ENCODE results near the gene POMZP3.
"Not testable (repeated sequence)": the region's sequence is repeated elsewhere in the genome, so short reads cannot be mapped to it uniquely, and the experiment has no call there.

The POMZP3 gene
- total RNA-seq: 1.5 to 6.9 (median 3.1) reads per million in 18 experiments

DNA sequence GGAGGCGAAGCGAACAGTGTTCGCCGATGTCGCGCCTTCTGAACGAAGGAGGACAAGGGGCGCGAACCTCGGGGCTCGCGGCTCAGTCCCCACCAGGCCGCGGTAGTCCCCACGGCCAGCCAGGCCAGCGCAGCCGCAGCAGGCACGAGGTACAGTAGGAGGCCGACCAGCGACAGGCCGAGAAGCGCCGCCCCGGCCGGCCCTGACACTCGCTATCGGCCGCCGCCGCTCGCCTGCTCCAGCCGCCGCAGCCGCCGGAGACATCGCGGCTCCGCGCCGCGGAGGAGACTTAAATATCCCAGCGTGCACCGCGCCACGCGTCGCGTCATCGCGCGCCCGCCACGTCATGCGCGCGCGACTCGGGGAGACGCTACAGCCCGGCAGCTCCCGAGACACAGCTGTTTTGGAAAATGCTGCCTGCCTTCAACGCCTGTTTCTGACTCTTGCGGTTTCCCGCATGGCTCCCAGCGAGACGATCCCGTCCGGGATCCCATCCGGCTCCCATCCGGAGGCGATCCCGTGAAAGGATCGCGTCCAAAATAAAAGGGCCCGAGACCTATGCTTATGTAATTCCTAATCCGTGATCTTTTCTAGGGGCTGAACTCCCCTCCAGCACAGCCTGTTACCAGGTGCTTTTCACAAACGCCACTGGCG is at the start of gene POMZP3:
Gene POMZP3 (minus strand): TSS at position 291 of the 654 bp plus-strand sequence. CDS start 1,215 bp downstream, outside the sequence.
- peak in 1 of 2 donors; percentile 7 for DNase-seq

DNA sequence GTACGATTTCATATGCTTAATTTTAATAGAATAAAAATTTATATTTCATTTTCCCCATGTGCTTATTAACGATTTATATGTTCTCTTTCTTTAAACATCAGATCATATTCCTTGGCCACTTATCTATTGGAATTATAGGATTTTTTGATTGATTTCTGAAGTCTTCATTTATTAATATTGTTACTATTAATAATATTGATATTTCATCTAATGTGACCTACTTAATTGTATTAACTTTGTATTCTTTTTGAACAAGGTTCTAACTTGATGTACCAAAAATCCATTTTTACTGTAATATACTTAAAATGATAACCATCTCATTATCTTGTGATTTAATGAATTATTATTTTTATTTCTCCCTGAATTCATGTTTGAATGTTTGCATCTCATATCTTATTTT is 48.7 kb upstream of the POMZP3 start:
- not testable (repeated sequence) for DNase-seq

GRCh38 chr7:76673346-76673745 is 46.3 kb upstream of the POMZP3 start:
- DNase-seq: not testable (repeated sequence)

DNA sequence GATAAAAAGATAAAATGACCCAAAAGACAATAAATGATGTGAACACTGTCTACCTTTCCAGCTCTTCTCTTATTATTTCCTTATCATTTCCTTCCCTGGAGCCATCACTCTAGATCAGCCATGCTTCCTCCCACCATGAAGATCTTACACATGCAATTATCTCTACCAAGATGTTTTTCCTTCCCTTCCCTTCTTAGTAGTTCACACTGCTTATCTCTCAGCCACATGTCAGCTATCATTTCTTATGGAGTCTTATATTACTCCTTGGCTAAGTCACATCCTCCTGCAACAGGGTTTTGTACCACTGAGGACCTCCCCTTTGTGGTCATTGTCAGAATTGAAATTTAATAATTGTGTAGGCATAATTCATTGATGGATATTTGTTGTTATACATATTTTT is 32.1 kb upstream of the POMZP3 start:
- not testable (repeated sequence) for DNase-seq

DNA sequence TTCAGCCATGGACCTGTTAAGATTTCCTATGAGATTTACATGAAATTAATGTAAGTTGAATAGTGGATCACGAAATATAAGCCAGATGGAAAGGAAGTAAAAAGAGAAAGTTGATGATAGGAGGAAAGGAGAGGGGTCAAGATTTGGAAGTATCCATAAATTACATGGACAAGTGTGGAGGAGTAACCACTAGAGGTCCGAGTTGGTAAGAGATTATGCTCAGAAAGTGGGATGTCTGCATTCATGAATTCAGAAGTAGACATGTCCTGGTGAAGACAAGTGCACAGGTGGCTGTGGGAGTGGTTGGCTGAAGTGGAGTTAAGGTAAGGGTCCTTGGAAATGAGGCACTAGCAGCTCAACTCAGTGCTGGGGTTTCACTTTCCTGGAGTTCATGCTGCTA is 29.3 kb upstream of the POMZP3 start:
- DNase-seq: not testable (repeated sequence)

DNA sequence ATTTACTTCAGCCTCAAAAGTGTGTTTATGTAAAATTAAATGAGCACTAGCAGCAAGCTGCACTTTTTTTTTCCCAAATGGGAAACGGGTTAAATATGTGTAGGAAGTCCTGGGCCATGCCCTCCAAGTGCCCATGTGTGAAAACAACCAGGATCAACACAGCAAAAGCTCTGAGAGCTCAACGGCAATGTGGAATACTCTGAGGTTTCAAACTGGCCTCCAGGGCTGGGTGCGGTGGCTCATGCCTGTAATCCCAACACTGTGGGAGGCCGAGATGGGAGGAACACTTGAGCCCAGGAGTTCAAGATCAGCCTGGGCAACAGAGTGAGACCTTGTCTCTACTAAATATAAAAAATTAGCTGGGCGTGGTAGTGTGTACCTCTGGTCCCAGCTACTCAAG is 15.5 kb upstream of the POMZP3 start:
- not testable (repeated sequence) for DNase-seq

- peak; percentile 0 to 2 for DNase-seq
These were observed 10.1 kb upstream of the POMZP3 start for GRCh38 chr7:76637061-76637691.

DNA sequence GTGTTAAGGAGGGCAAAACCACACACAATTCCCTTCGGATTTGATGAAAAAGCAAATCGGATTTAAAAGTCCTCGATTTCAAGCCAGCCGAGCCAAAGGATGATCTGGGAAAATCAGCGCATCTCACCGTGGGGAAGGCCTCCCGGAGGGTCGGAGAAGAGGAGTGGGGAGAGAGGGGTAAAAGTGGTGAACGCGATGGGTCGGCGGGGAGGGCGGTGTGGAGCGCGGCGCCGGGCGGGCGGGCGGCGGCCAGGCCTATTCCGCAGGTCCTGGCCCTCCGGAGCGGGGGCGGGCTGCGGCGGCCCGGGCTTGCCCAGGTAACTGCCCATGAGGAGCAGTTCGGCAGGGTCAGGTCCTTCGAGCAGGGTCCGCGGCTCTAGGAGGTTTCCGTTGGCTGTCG is 498 bp downstream of the POMZP3 start:
- DNase-seq: peak in 1 of 2 donors; percentile 0

DNA sequence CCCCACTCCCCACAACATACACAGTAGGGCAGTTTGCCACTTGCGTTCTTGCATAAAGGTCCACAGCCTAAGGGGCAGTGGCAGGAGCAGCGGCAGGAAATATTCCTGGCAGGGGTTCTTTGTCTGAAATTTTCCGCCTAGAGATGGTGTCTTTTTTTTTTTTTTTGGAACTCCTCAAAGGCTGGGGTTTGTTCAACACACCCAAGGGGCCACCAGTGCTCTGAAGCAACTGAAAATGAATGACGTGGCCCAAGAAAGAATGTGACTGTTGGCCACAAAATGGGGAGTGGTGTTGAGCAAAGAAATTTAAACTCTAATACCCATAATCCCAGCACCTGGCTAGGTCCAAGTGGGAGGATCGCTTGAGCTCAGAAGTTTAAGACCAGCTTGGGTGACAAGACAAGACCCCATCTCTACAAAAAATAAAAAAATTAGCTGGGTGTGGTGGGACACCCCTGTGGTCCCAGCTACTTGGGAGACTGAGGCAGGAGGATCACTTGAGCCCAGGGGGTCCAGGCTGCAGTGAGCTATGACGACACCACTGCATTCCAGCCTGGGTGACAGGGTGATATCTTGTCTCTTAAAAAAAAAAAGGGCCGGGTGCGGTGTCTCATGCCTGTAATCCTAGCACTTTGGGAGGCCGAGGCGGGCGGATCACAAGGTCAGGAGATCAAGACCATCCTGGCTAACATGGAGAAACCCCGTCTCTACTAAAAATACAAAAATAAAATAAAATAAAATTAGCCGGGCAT is 7.5 kb downstream of the POMZP3 start:
- DNase-seq: not testable (repeated sequence)

DNA sequence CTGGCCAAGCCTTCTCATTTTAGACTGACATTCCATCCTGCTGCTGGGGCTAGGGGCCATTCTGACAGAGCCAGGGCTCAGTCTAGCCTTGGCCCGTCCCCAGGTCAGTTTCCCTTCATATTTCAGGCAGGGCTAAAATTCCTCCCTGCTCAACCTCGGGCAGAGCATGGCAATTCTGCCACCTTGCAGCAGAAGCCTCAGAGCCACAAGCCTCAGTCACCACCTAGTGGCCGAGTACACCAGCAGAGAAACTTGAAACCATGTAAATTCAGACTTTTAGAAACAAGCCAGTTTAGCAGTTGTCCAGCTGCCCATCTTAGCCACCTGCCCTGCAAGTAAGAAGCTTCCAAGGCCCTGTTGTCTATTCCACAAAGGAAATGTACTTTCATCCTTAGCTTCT is 13.3 kb downstream of the POMZP3 start:
- DNase-seq: peak in 1 of 2 donors; percentile 50

DNA sequence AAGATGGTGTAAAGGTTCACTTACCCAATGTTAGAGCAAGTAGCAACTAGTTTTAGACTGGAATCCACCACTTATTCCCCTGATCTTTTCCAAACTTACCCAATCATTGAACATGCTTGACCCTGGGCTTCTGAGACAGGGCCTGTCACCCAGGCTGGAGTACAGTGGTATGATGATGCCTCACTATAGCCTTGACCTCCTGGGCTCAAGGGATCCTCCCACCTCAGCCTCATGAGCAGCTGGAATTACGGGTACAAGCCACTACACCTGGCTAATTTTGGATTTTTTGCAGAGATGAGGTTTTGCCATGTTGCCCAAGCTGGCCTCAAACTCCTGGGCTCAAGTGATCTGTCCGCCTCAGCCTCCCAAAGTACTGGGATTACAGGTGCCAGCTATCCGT is 14.8 kb downstream of the POMZP3 start:
- DNase-seq: not testable (repeated sequence)

GRCh38 chr7:76609864-76610263 is 17.2 kb downstream of the POMZP3 start:
- not testable (repeated sequence) for DNase-seq

DNA sequence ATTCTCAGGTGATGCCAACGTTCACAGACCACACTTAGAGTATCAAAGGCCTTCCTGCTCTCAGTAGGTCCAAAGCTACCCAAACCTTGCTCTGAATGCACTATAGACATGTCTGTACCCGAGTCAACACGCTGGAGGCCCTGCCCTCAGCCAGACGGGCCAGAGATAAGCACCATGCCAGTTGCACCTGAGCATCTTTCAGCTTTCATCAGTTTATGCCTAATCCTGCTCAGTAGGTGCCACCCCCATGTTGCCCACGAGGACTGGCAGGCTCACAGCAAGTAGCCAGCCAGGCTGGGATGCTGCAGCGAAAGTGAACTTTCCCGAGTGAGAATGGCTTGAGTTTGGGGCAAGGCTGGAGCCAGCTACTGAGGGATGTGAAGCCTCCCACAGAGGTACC is 18.6 kb downstream of the POMZP3 start:
- DNase-seq: not testable (repeated sequence)

- peak; percentile 76 to 79 for DNase-seq
These were observed 21.1 kb downstream of the POMZP3 start for GRCh38 chr7:76606027-76606426.

GRCh38 chr7:76600650-76601049 is 26.4 kb downstream of the POMZP3 start:
- DNase-seq: not testable (repeated sequence)

- DNase-seq: not testable (repeated sequence)
These were observed 27.0 kb downstream of the POMZP3 start for GRCh38 chr7:76600116-76600482.

DNA sequence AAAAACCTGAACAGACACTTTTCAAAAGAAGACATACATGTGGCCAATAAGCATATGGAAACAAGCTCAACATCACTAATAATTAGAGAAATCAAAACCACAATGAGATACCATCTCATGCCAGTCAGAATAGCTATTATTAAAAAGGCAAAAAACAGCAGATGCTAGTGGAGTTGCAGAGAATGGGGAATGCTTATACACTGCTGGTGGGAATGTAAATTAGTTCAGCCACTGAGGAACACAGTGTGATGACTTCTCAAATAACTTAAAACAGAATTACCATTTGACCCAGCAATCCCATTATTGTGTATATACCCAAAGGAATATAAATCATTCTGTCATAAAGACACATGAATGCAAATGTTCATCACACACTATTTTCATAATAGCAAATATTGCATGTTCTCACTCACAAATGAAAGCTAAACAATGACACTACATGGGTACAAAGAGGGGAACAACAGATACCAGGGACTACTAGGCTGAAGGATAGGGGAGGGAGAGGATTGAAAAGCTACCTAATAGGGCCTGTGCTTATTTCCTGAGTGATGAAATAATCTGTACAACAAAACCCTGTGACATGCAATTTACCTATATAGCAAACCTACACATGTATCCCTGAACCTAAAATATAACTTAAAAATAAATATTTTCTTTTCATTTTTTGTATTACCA is 28.4 kb downstream of the POMZP3 start:
- not testable (repeated sequence) for DNase-seq

DNA sequence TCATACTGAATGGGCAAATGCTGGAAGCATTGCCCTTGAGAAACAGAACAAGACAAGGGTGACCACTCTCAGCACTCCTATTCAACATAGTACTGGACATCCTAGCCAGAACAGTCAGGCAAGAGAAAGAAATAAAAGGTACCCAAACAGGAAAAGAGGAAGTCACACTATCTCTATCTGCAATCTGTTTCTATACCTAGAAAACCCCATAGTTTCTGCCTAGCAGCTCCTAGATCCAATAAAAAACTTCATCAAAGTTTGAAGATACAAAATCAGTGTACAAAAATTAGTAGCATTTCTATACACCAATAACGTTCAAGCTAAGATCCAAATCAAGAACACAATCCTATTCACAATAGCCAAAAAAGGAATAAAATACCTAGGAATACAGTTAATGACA is 29.8 kb downstream of the POMZP3 start:
- DNase-seq: not testable (repeated sequence)

- peak; percentile 84 to 90 for DNase-seq
These were observed 34.4 kb downstream of the POMZP3 start for GRCh38 chr7:76592694-76593093.

- DNase-seq: peak in 1 of 2 donors; percentile 14
These were observed 35.3 kb downstream of the POMZP3 start for GRCh38 chr7:76591602-76592304.

- not testable (repeated sequence) for DNase-seq
These were observed 36.0 kb downstream of the POMZP3 start for GRCh38 chr7:76591033-76591432.

GRCh38 chr7:76588586-76588985 is 38.5 kb downstream of the POMZP3 start:
- DNase-seq: not testable (repeated sequence)

Data from inflammatory macrophage (primary cell).